NCI-H146 treated with DMSO at 0.1 percent for 48 hours (cell line): ENCODE measurements around the gene USP35.

Experiments used
- DNase-seq: peaks from one replicate; lab custom pipeline; 2025; ENCODE audit not compliant: unreplicated experiment; lab: John Stamatoyannopoulos, UW

USP35 gene

GRCh38 chr11:78262691-78263090 lies 74.0 kb downstream of the USP35 start:
- no peak for DNase-seq
